Measurements from ENCODE around the gene NAPG.
A peak's percentile ranks its signal among the peaks of the same experiment; 100 is the strongest.
"Not testable (repeated sequence)": the region's sequence is repeated elsewhere in the genome, so short reads cannot be mapped to it uniquely, and the experiment has no call there.

Gene NAPG

GRCh38 chr18:10514601-10515000, 11.2 kb upstream of the NAPG start:
- ATAC-seq, result no peak

- ATAC-seq, result no peak
These were observed 10.4 kb upstream of the NAPG start for GRCh38 chr18:10515456-10515855.

GRCh38 chr18:10516078-10516477, 9.7 kb upstream of the NAPG start:
- ATAC-seq, result no peak

GRCh38 chr18:10518595-10519255, 7.1 kb upstream of the NAPG start:
- no peak for ATAC-seq

- no peak for ATAC-seq
These were observed 6.5 kb upstream of the NAPG start for GRCh38 chr18:10519366-10519765.

- ATAC-seq, result peak; percentile 65 to 77
These were observed 5.6 kb upstream of the NAPG start for GRCh38 chr18:10519999-10520935.

- ATAC-seq, result no peak
These were observed 4.3 kb upstream of the NAPG start for GRCh38 chr18:10521566-10521965.

- ATAC-seq, result no peak
These were observed 3.3 kb upstream of the NAPG start for GRCh38 chr18:10522574-10522973.

- no peak for ATAC-seq
These were observed 2.3 kb upstream of the NAPG start for GRCh38 chr18:10523544-10523943.

GRCh38 chr18:10524507-10525370, 1.1 kb upstream of the NAPG start:
- no peak for ATAC-seq

- ATAC-seq, result no peak
These were observed 496 bp upstream of the NAPG start for GRCh38 chr18:10525371-10525691.

- no peak for ATAC-seq
These were observed 728 bp downstream of the NAPG start for GRCh38 chr18:10526561-10526949.

- ATAC-seq, result no peak
These were observed 2.6 kb downstream of the NAPG start for GRCh38 chr18:10528439-10528838.

- ATAC-seq, result no peak
These were observed 4.2 kb downstream of the NAPG start for GRCh38 chr18:10530002-10530401.

GRCh38 chr18:10530852-10531251, 5.0 kb downstream of the NAPG start:
- ATAC-seq, result peak; percentile 77 to 80

- no peak for ATAC-seq
These were observed 7.3 kb downstream of the NAPG start for GRCh38 chr18:10533111-10533510.

GRCh38 chr18:10536280-10536679, 10.5 kb downstream of the NAPG start:
- ATAC-seq, result no peak

- no peak for ATAC-seq
These were observed 11.9 kb downstream of the NAPG start for GRCh38 chr18:10537765-10538164.

GRCh38 chr18:10539124-10539523, 13.3 kb downstream of the NAPG start:
- ATAC-seq, result not testable (repeated sequence)

- ATAC-seq, result no peak
These were observed 17.4 kb downstream of the NAPG start for GRCh38 chr18:10543277-10543676.

GRCh38 chr18:10544093-10544748, 18.4 kb downstream of the NAPG start:
- no peak for ATAC-seq

GRCh38 chr18:10546557-10547300, 20.9 kb downstream of the NAPG start:
- no peak for ATAC-seq

All from activated CD4-positive, CD25-positive, alpha-beta regulatory T cell treated with anti-CD3 and anti-CD28 coated beads, Interleukin-2, amount 50 U/mL, for 24 hours (primary cell).